ENCODE data around the gene SLIT1. TPM values are rescaled to one million over a fixed set of nuclear protein-coding genes. Genes with fewer than 3 reads are reported as not detected.

Gene SLIT1
- total RNA-seq, 1 donor from 2014 or later: 55.7 TPM

- DNase-seq (ENCODE audit: extremely low spot score, unreplicated experiment): no peak
- TF ChIP-seq, protein P1, sequence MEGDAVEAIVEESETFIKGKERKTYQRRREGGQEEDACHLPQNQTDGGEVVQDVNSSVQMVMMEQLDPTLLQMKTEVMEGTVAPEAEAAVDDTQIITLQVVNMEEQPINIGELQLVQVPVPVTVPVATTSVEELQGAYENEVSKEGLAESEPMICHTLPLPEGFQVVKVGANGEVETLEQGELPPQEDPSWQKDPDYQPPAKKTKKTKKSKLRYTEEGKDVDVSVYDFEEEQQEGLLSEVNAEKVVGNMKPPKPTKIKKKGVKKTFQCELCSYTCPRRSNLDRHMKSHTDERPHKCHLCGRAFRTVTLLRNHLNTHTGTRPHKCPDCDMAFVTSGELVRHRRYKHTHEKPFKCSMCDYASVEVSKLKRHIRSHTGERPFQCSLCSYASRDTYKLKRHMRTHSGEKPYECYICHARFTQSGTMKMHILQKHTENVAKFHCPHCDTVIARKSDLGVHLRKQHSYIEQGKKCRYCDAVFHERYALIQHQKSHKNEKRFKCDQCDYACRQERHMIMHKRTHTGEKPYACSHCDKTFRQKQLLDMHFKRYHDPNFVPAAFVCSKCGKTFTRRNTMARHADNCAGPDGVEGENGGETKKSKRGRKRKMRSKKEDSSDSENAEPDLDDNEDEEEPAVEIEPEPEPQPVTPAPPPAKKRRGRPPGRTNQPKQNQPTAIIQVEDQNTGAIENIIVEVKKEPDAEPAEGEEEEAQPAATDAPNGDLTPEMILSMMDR (conservative IDR thresholded peaks at IDR 0.05): no peak
- Mint-ChIP-seq H3K4me3 (no peak overlapping the region), H3K27ac (no peak overlapping the region), H3K4me1 (ENCODE audit: unreplicated experiment) (no peaks in the 10 kb centered on the region), H3K9me3 (no peaks in the 10 kb centered on the region), H3K36me3 (no peaks in the 10 kb centered on the region), H3K27me3 (no peaks in the 10 kb centered on the region)
Measured at GRCh38 chr10:97046456-97047082, 139.2 kb downstream of the SLIT1 start.

DNA sequence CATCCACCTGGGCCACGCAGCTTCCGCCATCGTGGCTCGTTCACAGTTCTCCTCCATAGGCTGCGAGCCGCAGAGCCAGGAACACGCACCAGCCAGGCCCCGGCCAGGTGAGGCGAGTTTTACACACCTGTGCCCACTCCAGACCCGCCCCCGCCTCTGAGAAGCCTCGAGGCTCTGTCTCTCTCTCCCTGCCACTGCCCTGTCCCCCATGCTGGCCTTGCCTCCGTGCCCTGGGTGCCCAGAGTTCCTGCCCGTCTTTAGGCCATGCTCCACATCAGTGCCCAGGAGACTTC, 142.2 kb downstream of the SLIT1 start:
- Mint-ChIP-seq H3K4me3 (no peak overlapping the region), H3K4me1 (ENCODE audit: unreplicated experiment) (peaks cover 1% of the 10 kb centered on the region), H3K36me3 (no peaks in the 10 kb centered on the region), H3K27me3 (no peaks in the 10 kb centered on the region), H3K9me3 (no peaks in the 10 kb centered on the region), H3K27ac (no peak overlapping the region)
- TF ChIP-seq, protein P1 (conservative IDR thresholded peaks at IDR 0.05): no peak
- DNase-seq (ENCODE audit: extremely low spot score, unreplicated experiment): no peak

- TF ChIP-seq, protein P1 (conservative IDR thresholded peaks at IDR 0.05): no peak
- H3K9me3 Mint-ChIP-seq: no peaks in the 10 kb centered on the region
- no peak overlapping the region for H3K4me3 Mint-ChIP-seq
- H3K27ac Mint-ChIP-seq: no peak overlapping the region
- H3K4me1 Mint-ChIP-seq (ENCODE audit: unreplicated experiment): peaks cover 7% of the 10 kb centered on the region
- no peaks in the 10 kb centered on the region for H3K36me3 Mint-ChIP-seq
- no peak for DNase-seq (ENCODE audit: extremely low spot score, unreplicated experiment)
- no peaks in the 10 kb centered on the region for H3K27me3 Mint-ChIP-seq
Measured at GRCh38 chr10:97042716-97043562, 142.8 kb downstream of the SLIT1 start.

DNA sequence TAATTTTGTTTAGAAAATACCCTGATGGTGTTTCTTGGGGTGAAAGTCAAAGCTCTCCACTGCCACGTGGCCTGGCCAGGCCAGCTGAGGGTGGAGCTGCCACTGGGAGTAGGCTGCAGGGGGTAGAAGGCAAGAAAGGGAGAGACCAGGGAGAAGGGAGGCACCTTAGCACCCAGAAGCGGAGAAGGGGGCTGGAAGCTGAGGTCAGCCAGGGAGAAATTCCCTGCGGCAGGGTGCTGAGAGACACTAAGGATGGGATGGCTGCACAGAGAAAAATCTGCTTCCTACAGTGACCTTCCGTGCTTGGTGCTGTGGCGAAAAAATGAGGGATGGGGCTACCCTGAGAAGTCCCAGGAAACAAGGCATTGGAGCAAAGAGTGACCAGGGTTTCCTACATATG, 143.7 kb downstream of the SLIT1 start:
- DNase-seq (ENCODE audit: extremely low spot score, unreplicated experiment): no peak
- Mint-ChIP-seq H3K4me1 (ENCODE audit: unreplicated experiment) (peaks cover 7% of the 10 kb centered on the region), H3K4me3 (no peak overlapping the region), H3K36me3 (no peaks in the 10 kb centered on the region), H3K27me3 (peaks cover 5% of the 10 kb centered on the region), H3K27ac (no peak overlapping the region), H3K9me3 (no peaks in the 10 kb centered on the region)
- TF ChIP-seq, protein P1 (conservative IDR thresholded peaks at IDR 0.05): no peak

- no peak for DNase-seq (ENCODE audit: extremely low spot score, unreplicated experiment)
- TF ChIP-seq, protein P1 (conservative IDR thresholded peaks at IDR 0.05): no peak
- H3K27ac Mint-ChIP-seq: no peak overlapping the region
- H3K9me3 Mint-ChIP-seq: no peaks in the 10 kb centered on the region
- H3K27me3 Mint-ChIP-seq: peaks cover 9% of the 10 kb centered on the region
- no peaks in the 10 kb centered on the region for H3K36me3 Mint-ChIP-seq
- peaks cover 12% of the 10 kb centered on the region for H3K4me1 Mint-ChIP-seq (ENCODE audit: unreplicated experiment)
- H3K4me3 Mint-ChIP-seq: no peak overlapping the region
Measured at GRCh38 chr10:97040706-97041105, 145.1 kb downstream of the SLIT1 start.
